HCT116 (cell line): Measurements from ENCODE around the gene SPTB. TPM values are rescaled to one million over a fixed set of nuclear protein-coding genes. Genes with fewer than 3 reads are reported as not detected.

Experiments
- ATAC-seq: fragments of 200-7000 bp; cut with Tn5 transposase; 2 replicates; pipeline ENCODE4 v1.9.1; 2020; ENCODE audit warnings: mild to moderate bottlenecking, moderate library complexity
- BruUV-seq: library from RNA; stranded (reverse); fragments of 400-500 nt; replicated peaks from 2 replicates; lab custom pipeline; 2021; lab: Mats Ljungman, UMichigan
- CTCF ChIA-PET: fragments of 300-600 bp; sonication (Branson Sonifier 250); formaldehyde crosslinking; loops from one replicate; lab custom pipeline; 2021; ENCODE audit warnings: antibody characterized with exemption; lab: Charles Lee
- POLR2A ChIA-PET: fragments of 300-600, 350-600 bp; sonication (Branson Sonifier 250); formaldehyde crosslinking; loops from one replicate; lab custom pipeline; 2021; ENCODE audit warnings: antibody characterized with exemption; lab: Charles Lee
- RAD21 ChIA-PET, 2 experiments: fragments of 300-600 bp; sonication (Branson Sonifier 250); formaldehyde crosslinking; loops; one replicate each; lab custom pipeline; 2023; ENCODE audit warnings: low total read pairs in 2 of 2; ENCODE audit not compliant: uncharacterized antibody in 2 of 2, unreplicated experiment in 2 of 2, low non-redundant PET in 1 of 2; lab: Charles Lee
- DNase-seq: peaks from one replicate; pipeline ENCODE4 v3.0.0-alpha.2; 2010; ENCODE audit warnings: low read depth, low spot score
- H2AFZ ChIP-seq: fragments of 200-600 bp; shearing (Covaris generic), sonication (generic); 2 replicates; pipeline ENCODE4 v1.6.1; 2017; ENCODE audit warnings: low read depth, mixed run types, mixed read lengths, antibody characterized with exemption, low read length; ENCODE audit not compliant: poor library complexity, severe bottlenecking
- H3K27ac ChIP-seq: 2 replicates; pipeline ENCODE4 v1.5.1; 2012; ENCODE audit warnings: low read depth, low read length
- H3K27me3 ChIP-seq: fragments of 200-600 bp; sonication (generic); 2 replicates; pipeline ENCODE4 v1.6.1; 2016; ENCODE audit warnings: mixed run types, low read length, mixed read lengths; ENCODE audit not compliant: insufficient read depth
- H3K36me3 ChIP-seq, 2 experiments: fragments of 200-500 bp in 1 of 2; fragments of 200-600 bp in 1 of 2; sonication (Bioruptor generic) in 1 of 2; sonication (generic) in 1 of 2; 2 replicates each; pipeline versions ENCODE4 v1.5.1 to v1.6.1; 2014 to 2016; ENCODE audit warnings: low read length in 2 of 2, inconsistent platforms in 1 of 2, mixed read lengths in 1 of 2, mixed run types in 1 of 2; ENCODE audit not compliant: insufficient read depth in 2 of 2, control insufficient read depth in 1 of 2
- H3K4me1 ChIP-seq, 2 experiments: fragments of 200-600 bp in 1 of 2; sonication (generic) in 1 of 2; 2 replicates each; pipeline versions ENCODE4 v1.5.1 to v1.6.1; 2012 to 2017; ENCODE audit warnings: low read length in 2 of 2, inconsistent platforms in 1 of 2, mild to moderate bottlenecking in 1 of 2, mixed read lengths in 1 of 2, mixed run types in 1 of 2, moderate library complexity in 1 of 2; ENCODE audit not compliant: insufficient read depth in 2 of 2, control insufficient read depth in 1 of 2
- H3K4me2 ChIP-seq: fragments of 200-600 bp; sonication (generic); 2 replicates; pipeline ENCODE4 v1.6.1; 2017; ENCODE audit warnings: mixed run types, low read length, mixed read lengths
- H3K4me3 ChIP-seq, 2 experiments: fragments of 200-600 bp in 1 of 2; sonication (generic) in 1 of 2; replicated peaks in 1 of 2; 2 replicates each; pipeline ENCODE4 v1.5.1; 2011 to 2016; ENCODE audit warnings: low read length in 2 of 2, control low read depth in 1 of 2, low read depth in 1 of 2, mild to moderate bottlenecking in 1 of 2, mixed read lengths in 1 of 2, mixed run types in 1 of 2
- H3K79me2 ChIP-seq: fragments of 200-600 bp; sonication (generic); 2 replicates; pipeline ENCODE4 v1.6.1; 2017; ENCODE audit warnings: mild to moderate bottlenecking, mixed run types, low read length, moderate library complexity, mixed read lengths; ENCODE audit not compliant: insufficient read depth
- H3K9ac ChIP-seq: fragments of 200-600 bp; sonication (generic); 2 replicates; pipeline ENCODE4 v1.6.1; 2016; ENCODE audit warnings: low read length, mixed read lengths
- H3K9me2 ChIP-seq: fragments of 200-600 bp; sonication (generic), shearing (Covaris generic); 2 replicates; pipeline ENCODE4 v1.6.1; 2017; ENCODE audit warnings: mixed run types, mild to moderate bottlenecking, moderate library complexity; ENCODE audit not compliant: insufficient read depth
- H3K9me3 ChIP-seq, 2 experiments: fragments of 200-500 bp in 1 of 2; fragments of 200-600 bp in 1 of 2; sonication (Bioruptor generic) in 1 of 2; sonication (generic) in 1 of 2; 2 replicates each; pipeline ENCODE4 v1.6.1; 2014 to 2017; ENCODE audit warnings: low read length in 2 of 2, mixed read lengths in 2 of 2, inconsistent platforms in 1 of 2, low read depth in 1 of 2, mild to moderate bottlenecking in 1 of 2, mixed run types in 1 of 2, moderate library complexity in 1 of 2; ENCODE audit not compliant: control insufficient read depth in 1 of 2, insufficient read depth in 1 of 2
- H4K20me1 ChIP-seq: fragments of 200-600 bp; sonication (generic), shearing (Covaris generic); 2 replicates; pipeline ENCODE4 v1.6.1; 2017; ENCODE audit warnings: mixed run types, mild to moderate bottlenecking, moderate library complexity; ENCODE audit not compliant: insufficient read depth
- CBX3 ChIP-seq: IDR thresholded peaks from 2 replicates; pipeline ENCODE4 v1.6.1; 2012; ENCODE audit warnings: low read depth
- EGR1 ChIP-seq: IDR thresholded peaks from 2 replicates; pipeline ENCODE4 v1.6.1; 2012; ENCODE audit warnings: low read depth
- ELF1 ChIP-seq: IDR thresholded peaks from 2 replicates; pipeline ENCODE4 v1.6.1; 2012; ENCODE audit warnings: low read depth, borderline replicate concordance
- EZH2phosphoT487 ChIP-seq: fragments of 200-600 bp; IDR thresholded peaks from 2 replicates; pipeline ENCODE4 v1.6.1; 2018; ENCODE audit warnings: antibody characterized with exemption, borderline replicate concordance
- MAX ChIP-seq: IDR thresholded peaks from 2 replicates; pipeline ENCODE4 v1.6.1; 2012
- POLR2A ChIP-seq: IDR thresholded peaks from 2 replicates; pipeline ENCODE4 v1.7.0; 2011; ENCODE audit warnings: borderline replicate concordance; ENCODE audit not compliant: insufficient read depth, insufficient read length; ENCODE audit errors: extremely low read depth
- POLR2AphosphoS5 ChIP-seq: IDR thresholded peaks from 2 replicates; pipeline ENCODE4 v1.6.1; 2011; ENCODE audit warnings: mild to moderate bottlenecking, low read depth, low read length, moderate library complexity
- SIN3A ChIP-seq: IDR thresholded peaks from 2 replicates; pipeline ENCODE4 v1.6.1; 2012; ENCODE audit warnings: low read depth
- SP1 ChIP-seq: IDR thresholded peaks from 2 replicates; pipeline ENCODE4 v1.6.1; 2012; ENCODE audit warnings: low read depth
- ZFX ChIP-seq: fragments of 450-650 bp; IDR thresholded peaks from 2 replicates; pipeline ENCODE4 v1.6.1; 2017
- ZNF274 ChIP-seq: fragments of 200-500 bp; sonication (Bioruptor generic); IDR thresholded peaks from 2 replicates; pipeline ENCODE4 v1.6.1; 2014; ENCODE audit warnings: mild to moderate bottlenecking, low read depth, low read length, inconsistent platforms
- intact Hi-C: fragments of 100-400 bp; cut with micrococcal nuclease; formaldehyde crosslinking; loops from 2 replicates; pipeline ENCODE4 v1.10.0; 2022
- total RNA-seq: library from RNA; stranded (reverse); gene quantifications from one replicate; pipeline ENCODE4 v1.2.1, GENCODE V29; 2021; ENCODE audit not compliant: unreplicated experiment
- TF ChIP-seq, protein P1 (sequence below): IDR thresholded peaks from 2 replicates; pipeline ENCODE4 v1.6.1; 2011; ENCODE audit warnings: mild to moderate bottlenecking, low read length, moderate library complexity; ENCODE audit not compliant: insufficient replicate concordance; ENCODE audit errors: extremely low read depth

Gene SPTB
- total RNA-seq, 1 experiment from 2014 or later: 4.2 TPM

GRCh38 chr14:64733321-64733720 lies 146.4 kb downstream of the SPTB start:
- no peak overlapping the region for H3K27ac ChIP-seq
- H3K36me3 ChIP-seq: peaks cover 27 to 29% of the 10 kb centered on the region in 2 experiments
- ChIA-PET CTCF (no interaction called here), POLR2A (no interaction called here), RAD21 (no interaction called here)
- BruUV-seq: no TSS peak
- no peak overlapping the region for H3K4me2 ChIP-seq
- no peaks in the 10 kb centered on the region for H3K27me3 ChIP-seq
- ATAC-seq (no peak), DNase-seq (no peak)
- no peaks in the 10 kb centered on the region for H3K4me1 ChIP-seq
- intact Hi-C loops: no loop called here
- peaks cover 7% of the 10 kb centered on the region; the same call in 1 of the 2 replicates for H3K79me2 ChIP-seq
- TF ChIP-seq ELF1: no peak
- no peak for TF ChIP-seq ZFX
- TF ChIP-seq POLR2A: no peak
- no peak for TF ChIP-seq ZNF274
- TF ChIP-seq EGR1: no peak
- TF ChIP-seq, protein P1, sequence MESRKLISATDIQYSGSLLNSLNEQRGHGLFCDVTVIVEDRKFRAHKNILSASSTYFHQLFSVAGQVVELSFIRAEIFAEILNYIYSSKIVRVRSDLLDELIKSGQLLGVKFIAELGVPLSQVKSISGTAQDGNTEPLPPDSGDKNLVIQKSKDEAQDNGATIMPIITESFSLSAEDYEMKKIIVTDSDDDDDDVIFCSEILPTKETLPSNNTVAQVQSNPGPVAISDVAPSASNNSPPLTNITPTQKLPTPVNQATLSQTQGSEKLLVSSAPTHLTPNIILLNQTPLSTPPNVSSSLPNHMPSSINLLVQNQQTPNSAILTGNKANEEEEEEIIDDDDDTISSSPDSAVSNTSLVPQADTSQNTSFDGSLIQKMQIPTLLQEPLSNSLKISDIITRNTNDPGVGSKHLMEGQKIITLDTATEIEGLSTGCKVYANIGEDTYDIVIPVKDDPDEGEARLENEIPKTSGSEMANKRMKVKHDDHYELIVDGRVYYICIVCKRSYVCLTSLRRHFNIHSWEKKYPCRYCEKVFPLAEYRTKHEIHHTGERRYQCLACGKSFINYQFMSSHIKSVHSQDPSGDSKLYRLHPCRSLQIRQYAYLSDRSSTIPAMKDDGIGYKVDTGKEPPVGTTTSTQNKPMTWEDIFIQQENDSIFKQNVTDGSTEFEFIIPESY: no peak
- TF ChIP-seq MAX: no peak
- no peak for TF ChIP-seq CBX3
- no peak for TF ChIP-seq POLR2AphosphoS5
- no peak for TF ChIP-seq EZH2phosphoT487
- no peak for TF ChIP-seq SP1
- no peak for TF ChIP-seq SIN3A
- no peaks in the 10 kb centered on the region for H4K20me1 ChIP-seq
- H2AFZ ChIP-seq: no peak overlapping the region
- H3K4me3 ChIP-seq: no peak overlapping the region
- H3K9ac ChIP-seq: no peak overlapping the region
- no peaks in the 10 kb centered on the region for H3K9me3 ChIP-seq
- no peaks in the 10 kb centered on the region for H3K9me2 ChIP-seq
